Measurements from ENCODE around the gene RNF25. TPM values are rescaled to one million over a fixed set of nuclear protein-coding genes. Genes with fewer than 3 reads are reported as not detected.

Gene RNF25
- total and polyA plus RNA-seq, 2 of the 8 experiments (the other 6 are each of a cell fraction or from before 2014, with no cell fraction given), result 19.6 to 29.6 TPM

DNA sequence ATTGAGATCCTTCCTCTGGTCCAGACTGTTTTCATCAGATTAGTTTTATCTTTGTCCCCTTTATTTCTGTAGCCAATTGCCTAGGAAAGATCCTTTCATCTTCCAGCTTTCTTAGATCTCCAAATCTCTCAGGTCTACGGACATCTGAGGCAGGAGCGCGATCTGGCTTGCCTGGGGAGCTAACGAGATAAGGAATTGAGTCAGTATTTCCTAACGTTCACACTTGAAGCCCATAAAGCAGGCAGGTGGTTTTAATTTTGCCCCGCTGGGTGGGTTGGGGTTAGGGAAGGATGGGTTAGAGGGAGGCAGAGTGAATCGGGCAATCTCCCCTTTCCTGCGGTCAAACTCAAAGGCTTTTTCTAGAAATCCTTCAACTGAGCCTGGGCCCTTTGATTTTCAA lies 38.1 kb upstream of the RNF25 start (continued):
- TF ChIP-seq, protein P1, sequence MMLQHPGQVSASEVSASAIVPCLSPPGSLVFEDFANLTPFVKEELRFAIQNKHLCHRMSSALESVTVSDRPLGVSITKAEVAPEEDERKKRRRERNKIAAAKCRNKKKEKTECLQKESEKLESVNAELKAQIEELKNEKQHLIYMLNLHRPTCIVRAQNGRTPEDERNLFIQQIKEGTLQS (IDR thresholded peaks at IDR 0.05; ENCODE audit: insufficient read depth, low read depth, low read length), result no peak
- no peak for TF ChIP-seq CHD2 (IDR thresholded peaks at IDR 0.05; ENCODE audit: low read length)
- TF ChIP-seq GTF2F1 (IDR thresholded peaks at IDR 0.05; ENCODE audit: borderline replicate concordance, low read depth, low read length), result no peak
- no peak for TF ChIP-seq FOSL1 (IDR thresholded peaks at IDR 0.05; ENCODE audit: insufficient read depth, low read depth, low read length)
- TF ChIP-seq SIRT6 (IDR thresholded peaks at IDR 0.05; ENCODE audit: low read length), result no peak
- no peak for TF ChIP-seq CBX8 (IDR thresholded peaks at IDR 0.05; ENCODE audit: borderline replicate concordance, low read depth, low read length)
- no peak for TF ChIP-seq RAD21 (IDR thresholded peaks at IDR 0.05 in 1 of 2, conservative IDR thresholded peaks at IDR 0.05 in 1 of 2; ENCODE audit: low read depth in 2 of 2, low read length in 2 of 2)
- no peak for TF ChIP-seq CREB1 (IDR thresholded peaks at IDR 0.05)

Measured in H1 (cell line).